Measurements from ENCODE around the gene ALDH1A1. TPM values are rescaled to one million over a fixed set of nuclear protein-coding genes. Genes with fewer than 3 reads are reported as not detected.
"Not testable (repeated sequence)": the region's sequence is repeated elsewhere in the genome, so short reads cannot be mapped to it uniquely, and the experiment has no call there.

The ALDH1A1 gene
- total RNA-seq, 2 experiments from 2014 or later: not detected

GRCh38 chr9:72943844-72944462 lies 8.9 kb downstream of the ALDH1A1 start:
- no peak for DNase-seq (ENCODE audit: low spot score)
- no peaks in the 10 kb centered on the region for H3K9me2 ChIP-seq (ENCODE audit: insufficient read depth, low read length)
- ChIA-PET POLR2A (interaction anchor here (1.0 kb wide), 1 partner anchor 33 kb away, joined by 3 read pairs; no protein-coding TSS in a partner anchor), CTCF (ENCODE audit: unreplicated experiment) (no interaction called here)
- no TSS peak for BruUV-seq (replicated peaks)
- no peaks in the 10 kb centered on the region for H3K4me1 ChIP-seq (ENCODE audit: insufficient read depth, low read length, poor library complexity, severe bottlenecking)
- no peaks in the 10 kb centered on the region for H4K20me1 ChIP-seq (ENCODE audit: insufficient read depth, low read length)
- no peak overlapping the region for H3K4me3 ChIP-seq (ENCODE audit: low read depth, low read length, poor library complexity, severe bottlenecking)
- no peaks in the 10 kb centered on the region for H3K9me3 ChIP-seq (ENCODE audit: low read length)
- intact Hi-C loops (cut with micrococcal nuclease; ENCODE audit: unreplicated experiment): no loop called here
- TF ChIP-seq EZH2phosphoT487 (IDR thresholded peaks at IDR 0.05; ENCODE audit: borderline replicate concordance, low read depth, low read length): no peak
- TF ChIP-seq, protein P1, sequence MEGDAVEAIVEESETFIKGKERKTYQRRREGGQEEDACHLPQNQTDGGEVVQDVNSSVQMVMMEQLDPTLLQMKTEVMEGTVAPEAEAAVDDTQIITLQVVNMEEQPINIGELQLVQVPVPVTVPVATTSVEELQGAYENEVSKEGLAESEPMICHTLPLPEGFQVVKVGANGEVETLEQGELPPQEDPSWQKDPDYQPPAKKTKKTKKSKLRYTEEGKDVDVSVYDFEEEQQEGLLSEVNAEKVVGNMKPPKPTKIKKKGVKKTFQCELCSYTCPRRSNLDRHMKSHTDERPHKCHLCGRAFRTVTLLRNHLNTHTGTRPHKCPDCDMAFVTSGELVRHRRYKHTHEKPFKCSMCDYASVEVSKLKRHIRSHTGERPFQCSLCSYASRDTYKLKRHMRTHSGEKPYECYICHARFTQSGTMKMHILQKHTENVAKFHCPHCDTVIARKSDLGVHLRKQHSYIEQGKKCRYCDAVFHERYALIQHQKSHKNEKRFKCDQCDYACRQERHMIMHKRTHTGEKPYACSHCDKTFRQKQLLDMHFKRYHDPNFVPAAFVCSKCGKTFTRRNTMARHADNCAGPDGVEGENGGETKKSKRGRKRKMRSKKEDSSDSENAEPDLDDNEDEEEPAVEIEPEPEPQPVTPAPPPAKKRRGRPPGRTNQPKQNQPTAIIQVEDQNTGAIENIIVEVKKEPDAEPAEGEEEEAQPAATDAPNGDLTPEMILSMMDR (conservative IDR thresholded peaks at IDR 0.05; ENCODE audit: low read length): no peak
- H3K4me2 ChIP-seq (ENCODE audit: low read length): no peak overlapping the region
- H2AFZ ChIP-seq (ENCODE audit: low read length): no peak overlapping the region
- H3K36me3 ChIP-seq (ENCODE audit: insufficient read depth, low read length): no peaks in the 10 kb centered on the region
- no peaks in the 10 kb centered on the region for H3K79me2 ChIP-seq (ENCODE audit: insufficient read depth, low read depth, low read length)
- no peak overlapping the region for H3K27ac ChIP-seq (ENCODE audit: low read depth, low read length, poor library complexity, severe bottlenecking)

DNA sequence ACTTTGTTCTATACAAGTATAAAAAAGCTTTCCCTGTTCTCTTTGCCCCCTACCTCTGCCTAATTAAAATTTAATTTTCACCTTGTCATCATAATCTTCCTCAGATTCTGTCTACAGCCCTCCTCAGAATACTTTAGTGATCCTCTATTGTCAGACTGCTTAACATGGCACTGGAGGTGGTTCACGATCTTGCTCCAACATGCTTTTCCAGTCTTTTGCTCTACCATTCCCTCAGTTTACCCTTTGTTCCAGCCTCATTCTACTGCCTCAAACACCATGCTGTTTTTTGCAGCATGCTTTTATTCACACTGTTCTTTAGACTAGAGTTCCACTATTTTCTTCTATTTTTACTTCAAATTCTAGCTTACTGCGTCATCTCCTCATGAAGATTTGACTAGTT lies 10.4 kb downstream of the ALDH1A1 start:
- intact Hi-C loops (cut with micrococcal nuclease; ENCODE audit: unreplicated experiment): no loop called here
- H4K20me1 ChIP-seq (ENCODE audit: insufficient read depth, low read length): no peaks in the 10 kb centered on the region
- BruUV-seq (replicated peaks): no TSS peak
- TF ChIP-seq EZH2phosphoT487 (IDR thresholded peaks at IDR 0.05; ENCODE audit: borderline replicate concordance, low read depth, low read length): no peak
- TF ChIP-seq, protein P1 (conservative IDR thresholded peaks at IDR 0.05; ENCODE audit: low read length): no peak
- no peak for DNase-seq (ENCODE audit: low spot score)
- no peaks in the 10 kb centered on the region for H3K4me1 ChIP-seq (ENCODE audit: insufficient read depth, low read length, poor library complexity, severe bottlenecking)
- H3K9me3 ChIP-seq (ENCODE audit: low read length): no peaks in the 10 kb centered on the region
- H3K4me2 ChIP-seq (ENCODE audit: low read length): no peak overlapping the region
- no peak overlapping the region for H3K4me3 ChIP-seq (ENCODE audit: low read depth, low read length, poor library complexity, severe bottlenecking)
- no peaks in the 10 kb centered on the region for H3K36me3 ChIP-seq (ENCODE audit: insufficient read depth, low read length)
- POLR2A ChIA-PET: interaction anchor here (0.8 to 1.1 kb wide), 3 partner anchors 8 to 12 kb away, joined by 3 read pairs; no protein-coding TSS in a partner anchor
- no peaks in the 10 kb centered on the region for H3K79me2 ChIP-seq (ENCODE audit: insufficient read depth, low read depth, low read length)
- H3K9me2 ChIP-seq (ENCODE audit: insufficient read depth, low read length): no peaks in the 10 kb centered on the region
- no peak overlapping the region for H2AFZ ChIP-seq (ENCODE audit: low read length)
- CTCF ChIA-PET (ENCODE audit: unreplicated experiment): no interaction called here
- H3K27ac ChIP-seq (ENCODE audit: low read depth, low read length, poor library complexity, severe bottlenecking): no peak overlapping the region

GRCh38 chr9:72939581-72939980 lies 13.3 kb downstream of the ALDH1A1 start:
- POLR2A ChIA-PET: interaction anchor here (0.6 to 0.7 kb wide), 3 partner anchors 10 to 881 kb away, joined by 3 to 5 read pairs (median 3); no protein-coding TSS in a partner anchor

More at GRCh38 chr9:72939581-72939980, 13.3 kb downstream of the ALDH1A1 start:
- H3K4me2 ChIP-seq (ENCODE audit: low read length); BruUV-seq (replicated peaks); H3K36me3 ChIP-seq (ENCODE audit: insufficient read depth, low read length); intact Hi-C loops (cut with micrococcal nuclease; ENCODE audit: unreplicated experiment); H3K79me2 ChIP-seq (ENCODE audit: insufficient read depth, low read depth, low read length); H3K4me3 ChIP-seq (ENCODE audit: low read depth, low read length, poor library complexity, severe bottlenecking); H3K4me1 ChIP-seq (ENCODE audit: insufficient read depth, low read length, poor library complexity, severe bottlenecking); H2AFZ ChIP-seq (ENCODE audit: low read length); DNase-seq (ENCODE audit: low spot score); CTCF ChIA-PET (ENCODE audit: unreplicated experiment); H4K20me1 ChIP-seq (ENCODE audit: insufficient read depth, low read length); H3K9me2 ChIP-seq (ENCODE audit: insufficient read depth, low read length); H3K27ac ChIP-seq (ENCODE audit: low read depth, low read length, poor library complexity, severe bottlenecking); H3K9me3 ChIP-seq (ENCODE audit: low read length): not testable (repeated sequence)
